Measurements from ENCODE around the gene DAP.
"Not testable (repeated sequence)": the region's sequence is repeated elsewhere in the genome, so short reads cannot be mapped to it uniquely, and the experiment has no call there.

The DAP gene

DNA sequence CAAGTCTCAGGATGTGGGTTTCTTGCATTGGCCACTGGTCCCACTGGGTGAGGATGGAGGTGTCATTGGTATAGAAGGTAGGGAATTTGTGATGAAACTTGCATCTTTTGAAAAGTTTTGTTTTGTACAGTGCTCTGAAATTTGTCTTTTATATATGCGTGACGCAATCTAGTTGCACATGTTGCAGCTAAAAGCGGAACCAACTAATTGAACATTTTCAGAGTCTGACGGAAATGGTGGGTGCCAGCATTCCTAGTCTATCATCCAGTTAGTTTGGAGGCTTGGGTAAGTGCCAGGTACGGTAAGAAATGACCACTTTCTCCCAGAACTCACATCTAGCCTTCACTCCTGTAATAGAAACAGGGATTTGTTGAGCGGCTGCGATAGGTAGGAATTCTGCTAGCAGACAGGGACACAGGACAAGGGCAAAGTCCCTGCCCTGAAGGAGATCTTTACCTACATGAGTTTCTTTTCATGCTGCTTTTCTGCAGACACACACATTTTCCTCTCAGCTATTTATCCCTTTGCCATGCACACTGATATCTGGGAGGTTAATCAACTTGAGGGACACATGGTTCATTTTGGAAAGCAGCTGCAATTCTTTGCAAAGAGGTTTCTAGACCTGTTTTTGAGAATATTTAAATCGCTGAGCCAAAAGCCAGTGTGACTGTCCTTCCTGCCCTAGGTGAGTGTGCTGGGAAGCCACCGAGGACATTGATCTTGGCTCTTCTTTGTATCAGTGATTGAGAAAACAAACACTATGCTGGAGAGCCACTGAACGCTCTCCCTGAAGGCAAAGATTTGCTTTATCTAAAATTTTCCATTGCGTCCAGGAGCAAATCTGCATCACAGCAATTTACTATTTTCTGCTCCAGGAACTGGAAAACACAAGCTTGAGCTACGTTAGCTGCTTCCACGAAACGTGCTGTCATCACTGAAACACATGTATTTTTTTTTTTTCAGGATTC is 89.7 kb downstream of the DAP start:
- no peak for DNase-seq (ENCODE audit: low read depth)

DNA sequence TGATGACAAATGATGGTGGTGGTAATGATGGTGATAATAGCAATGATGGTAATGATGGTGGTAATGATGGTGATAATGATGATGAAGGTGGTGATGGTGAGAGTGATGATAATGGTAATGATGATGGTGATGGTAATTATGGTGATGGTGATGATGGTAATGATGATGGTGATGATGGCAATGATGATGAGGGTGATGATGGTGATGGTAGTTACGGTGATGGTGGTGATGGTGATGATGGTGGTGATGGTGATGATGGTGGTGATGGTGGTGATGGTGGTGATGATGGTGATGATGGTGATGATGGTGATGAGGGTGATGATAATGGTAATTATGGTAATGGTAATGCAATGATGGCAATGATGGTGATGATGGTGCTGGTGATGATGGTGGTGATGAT is 91.1 kb downstream of the DAP start:
- no peak for DNase-seq (ENCODE audit: low read depth)

DNA sequence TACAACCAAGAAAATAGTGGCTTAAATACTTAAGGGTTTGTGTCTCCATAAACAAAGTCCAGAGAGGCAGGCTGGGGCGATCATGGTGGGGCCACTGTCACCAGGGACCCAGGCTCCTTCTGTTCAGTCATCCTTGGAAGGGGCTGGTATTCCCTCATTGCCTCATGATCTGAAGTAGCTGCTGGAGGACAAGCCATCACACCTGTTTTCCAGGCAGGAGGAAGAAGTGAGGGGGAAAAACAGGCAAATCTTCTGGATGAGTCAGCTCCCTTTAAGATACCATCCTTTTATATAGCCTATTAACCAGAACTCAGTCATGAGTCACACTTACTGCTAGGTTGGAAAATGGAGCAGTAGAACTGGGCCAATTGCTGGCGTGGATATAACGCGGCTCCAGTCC is 92.3 kb downstream of the DAP start:
- DNase-seq (ENCODE audit: low read depth) = no peak

DNA sequence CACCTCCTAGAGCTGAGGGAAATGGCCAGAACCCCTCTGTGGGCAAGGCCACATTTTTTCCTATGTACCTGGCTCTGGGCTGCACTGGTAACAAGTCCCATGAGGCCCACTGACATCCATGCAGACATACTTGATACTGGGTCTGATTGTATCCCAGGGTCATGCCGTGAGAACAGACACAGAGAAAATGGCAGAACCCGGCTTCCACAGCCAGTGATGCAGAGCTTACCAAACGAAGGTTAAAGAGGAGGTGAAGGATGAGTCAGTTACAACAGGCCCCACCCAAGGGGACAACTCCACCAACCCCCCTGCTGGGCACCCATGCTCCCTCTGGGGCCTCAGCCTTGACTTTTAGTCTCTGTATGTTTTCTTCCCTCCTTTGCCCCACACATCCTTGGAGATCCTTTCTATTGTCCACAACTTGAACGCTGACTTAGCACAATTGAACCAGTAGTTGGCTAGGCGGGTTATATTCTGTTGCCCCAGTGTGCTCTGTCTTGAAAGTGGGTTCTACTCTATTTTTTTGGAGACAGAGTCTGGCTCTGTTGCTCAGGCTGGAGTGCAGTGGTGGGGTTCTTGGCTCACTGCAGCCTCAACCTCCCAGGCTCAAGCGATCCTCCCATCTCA is 93.5 kb downstream of the DAP start:
- DNase-seq (ENCODE audit: low read depth) = no peak

DNA sequence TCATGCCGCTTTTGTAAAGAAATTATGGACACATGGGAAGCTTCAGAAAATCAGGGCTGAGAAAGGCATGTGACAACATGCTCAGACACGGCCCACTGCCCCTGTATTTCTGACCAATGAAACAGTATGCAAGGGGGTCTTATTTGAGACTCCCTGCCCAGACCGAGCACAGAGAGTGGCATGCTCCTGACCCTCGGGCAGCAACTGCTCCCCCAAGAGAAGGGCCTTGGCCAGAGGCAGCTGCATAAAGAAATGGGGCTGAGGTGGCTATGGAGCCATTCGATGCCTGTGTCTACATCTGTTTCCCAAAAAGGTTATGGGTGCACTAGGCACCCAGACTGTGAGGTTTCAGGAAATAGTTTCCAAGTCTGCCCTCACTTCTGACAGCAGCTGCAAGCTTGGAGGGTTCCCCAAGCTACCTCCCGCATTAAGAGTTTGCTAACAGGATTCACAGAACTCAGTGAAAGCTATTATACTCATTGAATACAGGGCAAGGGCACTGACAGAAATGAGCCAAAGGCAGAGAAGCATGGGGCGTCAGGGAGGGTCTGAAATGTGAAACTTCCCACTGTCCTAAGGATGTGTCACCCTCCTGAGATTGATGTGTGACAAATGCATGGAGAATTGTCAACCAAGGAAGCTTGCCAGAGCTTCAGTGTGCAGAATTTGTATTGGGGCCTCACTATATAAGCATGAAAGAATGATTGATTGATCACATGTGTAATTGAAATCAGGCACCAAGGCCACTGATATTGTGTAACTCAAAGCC is 94.3 kb downstream of the DAP start:
- DNase-seq (ENCODE audit: low read depth) = no peak

DNA sequence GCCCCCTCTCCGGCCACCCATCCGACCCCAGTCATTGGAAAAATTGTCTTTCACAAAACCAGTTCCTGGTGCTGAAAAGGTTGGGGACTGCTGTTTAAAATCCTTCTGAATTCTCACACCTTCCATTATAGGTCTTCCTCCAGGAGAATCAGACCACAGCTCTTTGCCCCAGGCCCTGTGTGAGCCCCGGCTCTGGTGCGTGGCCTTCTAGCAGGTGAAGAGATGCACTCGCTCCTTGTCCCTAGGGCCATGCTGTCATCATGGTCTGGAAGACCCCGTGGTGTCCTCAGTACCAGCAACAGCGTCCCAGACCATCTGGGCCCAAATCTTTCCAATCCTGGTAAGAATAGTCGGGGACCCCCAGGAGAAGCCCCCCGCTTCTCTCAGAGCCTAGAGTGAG is 95.2 kb downstream of the DAP start:
- no peak for DNase-seq (ENCODE audit: low read depth)

DNA sequence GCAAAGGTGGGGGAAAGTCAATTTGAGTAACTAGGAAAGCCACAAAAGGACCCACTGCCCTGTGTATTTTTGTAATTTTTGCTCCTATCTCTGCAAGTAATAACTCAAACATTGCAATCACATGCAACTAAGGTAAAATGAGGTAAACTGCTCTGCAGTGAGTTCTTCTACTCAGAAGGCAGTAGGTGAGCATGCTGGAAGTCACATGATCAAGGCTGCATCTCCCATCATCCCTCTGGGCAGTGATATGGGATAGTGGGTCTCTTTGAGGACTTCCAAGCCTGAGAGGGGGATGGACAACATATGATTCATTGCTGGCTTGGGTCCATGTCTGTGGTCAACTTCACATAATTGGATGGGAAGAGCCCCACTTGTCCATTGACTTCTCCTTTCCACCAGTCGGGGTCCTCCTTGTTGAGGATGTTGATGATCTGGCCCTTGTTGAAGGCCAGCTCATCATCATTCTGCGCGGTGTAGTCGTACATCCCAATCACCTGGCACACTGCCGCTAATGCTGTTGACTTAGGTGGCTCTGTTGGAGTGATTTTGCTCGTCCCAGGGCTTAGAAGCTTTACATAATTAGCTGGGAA is 96.8 kb downstream of the DAP start:
- DNase-seq (ENCODE audit: low read depth) = not testable (repeated sequence)

DNA sequence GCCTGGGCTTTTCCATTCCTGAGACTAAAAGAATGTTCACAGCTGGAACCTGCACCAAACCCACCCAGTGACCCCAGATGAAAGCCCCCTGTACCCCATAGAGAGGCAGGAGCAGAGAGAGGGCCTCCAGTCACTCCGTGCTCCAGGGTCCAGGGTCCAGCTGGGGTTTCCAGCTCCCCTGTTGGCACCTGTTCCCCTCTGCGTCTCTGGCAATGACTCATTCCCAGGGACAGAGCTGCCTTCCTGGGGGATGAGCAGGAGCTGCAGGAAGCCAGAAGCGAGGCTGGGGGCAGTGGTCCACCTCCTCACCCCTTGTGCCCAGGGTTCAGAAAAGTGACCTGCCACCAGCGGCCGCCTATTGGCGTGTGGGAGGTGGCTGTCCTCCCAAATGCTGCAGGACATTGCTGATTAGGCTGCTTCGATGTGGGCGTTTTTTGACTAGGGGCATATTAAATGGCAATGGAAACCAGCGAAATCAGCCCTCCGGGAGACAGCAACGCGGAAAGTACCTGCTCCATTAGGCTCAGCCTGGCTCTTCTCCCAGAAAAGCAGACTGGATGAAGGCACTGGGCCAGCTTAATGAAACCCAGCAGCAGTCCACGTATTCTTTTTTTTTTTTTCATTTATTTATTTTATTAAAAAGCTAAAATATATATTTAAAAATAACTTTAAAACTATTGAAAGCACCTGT is 97.4 kb downstream of the DAP start:
- DNase-seq (ENCODE audit: low read depth) = no peak

DNA sequence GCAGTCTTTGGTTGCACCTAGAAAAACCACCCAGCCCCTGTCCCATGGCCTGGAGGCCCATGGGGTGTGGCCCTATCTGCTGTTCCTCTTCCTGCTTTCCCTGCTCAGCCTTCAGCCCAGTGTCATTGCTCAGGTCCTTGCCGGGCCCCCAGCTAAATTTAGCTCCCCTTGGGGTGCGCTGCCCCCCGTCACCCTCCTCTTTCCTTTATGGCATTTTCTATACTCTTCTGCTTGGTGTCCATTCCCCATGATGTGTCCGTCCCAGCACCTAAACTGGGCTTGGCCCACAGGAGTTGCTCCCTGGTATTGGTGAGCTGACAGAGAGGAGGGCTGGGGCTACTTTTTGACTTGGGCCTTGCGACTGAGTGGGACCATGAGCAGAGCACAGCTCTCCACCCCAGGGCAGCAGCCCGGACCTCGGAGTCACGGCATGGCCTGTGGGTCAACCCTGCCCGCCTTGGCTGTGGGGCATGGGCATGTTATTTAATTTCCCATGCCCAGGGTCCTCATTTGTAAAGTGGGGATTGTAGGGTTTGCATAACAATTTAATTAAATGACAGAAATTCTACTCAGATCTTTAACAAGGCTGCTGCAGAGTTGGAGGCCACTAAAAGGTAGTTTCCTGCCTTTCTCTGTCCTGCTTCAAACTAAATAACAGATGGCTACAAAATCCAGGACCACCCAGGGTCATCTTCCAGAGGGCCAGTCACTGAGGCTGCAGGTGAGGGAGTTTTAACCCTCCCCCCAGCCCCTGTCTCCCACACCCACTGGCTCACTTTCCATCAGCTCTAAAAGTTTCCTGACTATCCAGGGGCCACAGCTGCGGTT is 98.2 kb downstream of the DAP start:
- DNase-seq (ENCODE audit: low read depth) = no peak

DNA sequence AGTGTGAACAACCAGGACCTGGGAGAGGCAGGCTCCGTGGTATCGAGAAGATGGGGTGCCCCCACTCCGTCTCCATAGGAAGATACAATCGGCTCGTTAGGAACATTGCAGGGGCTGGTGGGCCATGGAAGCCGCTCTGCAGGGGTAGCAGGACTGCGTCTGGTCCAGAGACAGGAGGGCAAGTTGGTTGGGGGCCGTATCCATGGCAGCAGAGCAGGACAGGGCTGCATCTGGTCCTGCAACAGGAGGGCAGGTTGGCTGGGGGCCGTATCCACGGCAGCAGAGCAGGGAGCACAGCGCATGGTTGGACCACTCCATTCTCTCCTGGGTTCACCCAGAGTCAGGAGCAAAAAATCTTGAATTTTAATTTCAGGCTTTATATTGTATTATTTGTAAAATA is 99.0 kb downstream of the DAP start:
- DNase-seq (ENCODE audit: low read depth) = no peak

DNA sequence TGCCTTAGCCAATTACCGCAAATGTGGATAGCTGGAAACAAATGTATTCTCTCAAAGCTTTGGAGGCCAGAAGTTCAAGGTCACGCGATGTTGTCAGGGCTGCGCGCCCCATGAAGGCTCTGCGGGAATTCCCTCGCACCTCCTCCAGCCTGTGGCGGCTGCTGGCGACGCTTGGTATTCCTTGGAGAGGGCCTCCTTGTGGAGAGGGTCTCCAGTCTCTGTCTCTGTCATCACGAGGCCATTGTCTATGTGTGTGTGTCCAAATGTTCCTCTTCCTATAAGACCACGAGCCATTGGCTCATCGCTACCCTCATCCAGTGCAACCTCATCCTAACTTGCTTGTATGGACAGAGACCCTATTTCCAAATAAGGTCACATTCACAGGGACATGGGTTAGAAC is 99.6 kb downstream of the DAP start:
- DNase-seq (ENCODE audit: low read depth) = no peak

DNA sequence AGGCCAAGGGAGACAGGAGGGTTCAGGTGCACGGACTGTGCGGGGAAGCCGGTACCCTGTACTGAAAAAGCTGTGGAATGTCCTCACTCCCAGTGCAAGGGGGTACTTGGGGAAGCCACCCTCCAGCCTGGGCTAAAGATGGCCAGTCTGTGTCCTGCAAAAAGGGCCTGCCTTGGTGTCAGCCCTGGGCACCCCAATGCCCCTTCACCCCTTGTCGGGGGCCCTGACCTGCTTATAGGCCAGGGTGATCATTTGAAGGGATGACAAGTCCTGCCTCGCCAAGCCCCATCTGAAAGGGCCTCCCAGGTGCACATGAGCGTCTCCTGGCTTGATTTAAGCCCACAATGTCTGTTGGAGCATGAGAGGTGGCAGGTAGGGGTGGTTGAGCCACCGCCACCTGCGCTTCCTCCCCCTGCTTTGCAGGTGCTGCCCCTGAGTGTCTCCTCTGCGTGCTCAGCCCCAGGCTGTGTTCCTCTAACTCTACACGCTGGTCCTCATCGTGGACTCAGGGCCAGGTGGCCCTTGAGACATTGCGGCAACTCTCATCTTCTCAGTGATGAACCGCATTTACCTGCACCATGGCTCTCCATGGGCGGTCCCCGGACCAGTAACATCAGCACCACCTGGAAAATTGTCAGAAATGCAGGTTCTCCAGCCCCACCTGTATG is 100.2 kb downstream of the DAP start:
- DNase-seq (ENCODE audit: low read depth) = no peak

DNA sequence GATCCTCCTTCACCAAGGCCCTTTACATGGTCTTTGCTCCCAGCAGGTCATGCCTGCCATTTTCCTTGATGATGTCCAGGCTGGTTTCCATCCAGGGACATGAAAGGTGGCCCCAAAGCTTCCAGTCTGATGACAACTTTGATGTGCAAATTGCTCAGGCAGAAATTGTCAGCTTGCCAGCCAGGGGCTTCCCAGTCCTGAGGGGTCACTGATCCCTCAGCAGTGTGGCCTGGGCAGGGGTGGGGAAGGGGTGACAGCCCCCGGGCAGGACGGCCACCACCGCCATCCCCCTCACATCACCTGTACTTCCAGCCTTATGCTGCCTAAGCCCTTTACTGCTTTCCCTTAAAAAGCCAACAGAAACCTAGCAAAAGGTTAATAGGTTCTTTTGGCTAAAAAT is 100.9 kb downstream of the DAP start:
- DNase-seq (ENCODE audit: low read depth) = no peak

DNA sequence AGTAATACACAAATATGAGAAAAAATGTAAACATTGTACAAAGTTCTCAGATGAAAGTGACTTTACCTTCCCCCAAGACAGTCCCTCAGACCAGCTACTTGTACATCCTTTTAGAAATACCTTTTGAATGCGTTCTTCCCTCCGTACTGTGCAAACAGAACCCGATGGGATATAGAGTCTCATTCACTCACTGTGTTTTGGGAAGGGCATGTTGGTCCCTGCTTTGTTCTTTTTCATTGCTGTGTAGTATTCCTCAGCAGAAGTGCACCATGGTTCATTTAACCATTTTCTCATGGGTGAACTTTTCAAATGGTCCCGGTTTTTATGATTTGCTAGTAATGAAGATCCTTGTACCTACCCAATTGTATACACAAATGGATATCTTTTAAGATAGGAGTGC is 102.8 kb downstream of the DAP start:
- no peak for DNase-seq (ENCODE audit: low read depth)

DNA sequence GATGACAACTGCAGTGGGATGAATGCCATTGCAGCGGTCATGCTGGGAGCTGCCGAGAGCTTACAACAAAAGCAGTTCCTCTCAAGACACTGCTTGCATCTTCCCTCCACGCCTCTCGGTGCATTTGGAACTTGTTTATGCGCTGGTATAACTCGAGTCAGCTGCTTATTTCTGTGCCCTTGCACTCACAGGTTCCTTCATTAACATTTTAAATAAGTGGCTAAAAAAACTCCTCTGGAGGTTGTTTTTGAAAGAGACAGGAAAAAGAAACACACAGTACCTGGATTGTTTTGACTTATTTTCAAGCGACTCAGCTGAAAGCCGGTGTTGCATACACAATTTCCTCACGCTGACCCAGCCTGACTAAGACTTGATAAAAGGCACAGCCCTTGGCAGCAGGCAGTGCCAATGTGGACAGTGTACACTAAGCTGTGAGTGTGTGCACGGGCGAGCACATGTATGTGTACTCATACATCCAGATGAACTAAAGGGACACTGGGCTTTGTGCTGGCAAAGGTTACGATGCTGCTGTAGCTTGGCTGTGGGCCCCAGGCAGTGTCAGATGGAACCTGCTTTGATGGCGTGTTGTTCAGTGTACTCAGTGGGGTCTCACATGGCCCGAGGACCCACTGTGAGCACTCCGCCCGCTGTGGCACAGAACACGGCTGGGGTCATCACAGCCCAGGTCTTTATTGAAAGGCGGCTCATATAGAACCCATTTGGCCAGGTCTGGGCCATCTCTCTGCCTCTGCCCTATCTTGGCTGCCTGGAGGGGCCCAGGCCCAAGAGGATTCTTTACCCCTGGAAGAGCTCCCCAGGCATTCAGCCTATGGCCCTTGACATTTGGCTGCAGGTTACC is 104.8 kb downstream of the DAP start:
- no peak for DNase-seq (ENCODE audit: low read depth)

DNA sequence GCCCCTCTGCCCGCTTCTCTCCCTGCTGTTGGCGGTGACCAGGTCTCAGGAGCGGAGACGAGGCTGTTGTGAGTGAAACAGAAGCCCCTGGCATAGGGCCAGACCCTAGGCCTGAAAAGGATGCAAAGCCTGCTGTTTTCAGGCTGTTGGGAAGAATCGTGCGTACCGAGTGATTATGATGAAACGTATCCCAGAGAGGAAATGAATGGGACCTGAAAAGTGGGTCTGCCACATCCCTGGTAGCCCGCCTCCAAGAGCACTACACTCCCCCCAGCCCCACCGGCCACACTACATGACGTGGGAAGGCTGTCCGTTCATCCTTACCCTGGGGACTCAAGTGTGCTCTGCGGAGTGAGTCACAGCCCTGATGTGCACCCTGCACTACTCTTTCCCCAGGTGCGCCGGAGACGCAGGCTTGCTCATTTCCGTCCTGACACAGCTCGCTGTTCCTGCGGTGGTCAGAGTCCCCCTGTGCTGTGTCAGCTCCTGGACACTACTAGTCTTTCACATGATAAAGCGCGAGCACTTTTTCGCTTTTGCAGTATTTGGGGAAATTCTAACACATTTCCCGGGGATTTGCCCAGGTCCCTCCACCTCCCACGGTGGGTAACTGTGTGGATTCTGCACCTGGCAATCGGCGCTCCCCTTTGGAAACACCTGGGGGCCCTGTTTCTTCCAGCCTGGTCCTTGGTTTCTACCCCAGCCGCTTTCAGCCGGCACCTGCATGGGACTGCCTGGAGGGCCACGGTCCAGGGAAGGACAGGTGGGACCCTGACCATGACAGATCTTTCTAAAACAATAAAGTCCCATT is 105.7 kb downstream of the DAP start:
- DNase-seq (ENCODE audit: low read depth) = no peak

DNA sequence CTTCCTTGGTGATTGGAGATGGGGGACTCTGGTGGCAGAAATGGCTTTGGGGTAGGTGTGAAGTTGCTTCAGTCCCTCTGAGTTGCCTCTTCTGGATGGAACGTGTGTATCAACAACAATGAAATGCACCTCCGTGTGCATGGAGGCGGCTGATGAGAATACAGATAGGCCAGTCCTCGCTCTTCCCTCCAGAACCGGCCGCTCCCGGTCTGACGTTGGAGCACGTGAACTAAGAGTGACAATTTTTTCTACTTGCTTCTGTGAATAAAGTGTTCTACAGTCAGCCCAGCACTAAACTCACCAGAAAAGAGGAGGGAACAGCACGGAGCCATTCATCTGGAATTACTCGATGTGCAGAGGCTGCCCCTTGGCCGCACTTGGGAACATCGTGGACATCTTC is 106.5 kb downstream of the DAP start:
- no peak for DNase-seq (ENCODE audit: low read depth)

DNA sequence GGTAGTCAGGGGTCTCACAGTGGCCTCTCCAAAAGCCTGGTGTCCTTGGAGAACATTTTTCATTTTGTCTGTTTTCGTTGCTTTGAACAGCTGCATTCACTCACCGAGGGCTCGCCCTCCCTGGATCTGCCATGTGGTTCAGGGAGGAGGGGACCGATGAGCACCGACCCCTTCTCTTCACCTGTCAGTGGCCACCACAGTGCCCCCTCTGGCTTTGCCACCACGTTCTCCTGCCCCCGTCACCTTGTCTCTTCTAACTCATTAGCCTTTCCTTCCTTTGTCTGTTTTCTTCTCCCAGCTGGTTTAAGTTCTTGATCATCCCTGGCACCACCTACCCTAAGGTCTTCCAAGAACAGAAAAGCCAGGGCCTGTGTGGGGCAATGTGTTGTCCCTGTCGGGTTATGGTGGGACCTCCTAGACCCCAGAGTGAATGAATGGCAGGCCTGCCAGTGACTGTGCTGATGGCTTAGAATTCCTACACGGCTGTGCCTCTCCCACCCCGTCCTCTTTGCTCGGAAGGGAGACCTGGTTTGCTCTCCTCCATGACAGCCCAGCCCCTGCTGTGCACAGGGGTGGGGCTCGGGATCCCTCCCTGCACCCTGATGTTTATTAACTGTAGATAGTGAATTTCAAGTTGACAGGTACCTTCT is 107.2 kb downstream of the DAP start:
- no peak for DNase-seq (ENCODE audit: low read depth)
